MM.1S (cell line): ENCODE measurements around the gene SEMA3D.

ENCODE experiments used
- CTCF ChIP-seq: fragments of 300-600 bp; sonication (generic); IDR thresholded peaks from 2 replicates; pipeline ENCODE4 v1.5.1; 2016; ENCODE audit warnings: antibody characterized with exemption, low read length, mixed read lengths
- EZH2 ChIP-seq: fragments of 300-600 bp; sonication (generic); optimal IDR thresholded peaks from 2 replicates; pipeline ENCODE3; 2017; ENCODE audit warnings: low read depth, mild to moderate bottlenecking, antibody characterized with exemption, low read length, mixed read lengths
- EZH2phosphoT487 ChIP-seq: fragments of 300-600 bp; sonication (generic); IDR thresholded peaks from 2 replicates; pipeline ENCODE4 v1.6.1; 2018; ENCODE audit warnings: antibody characterized with exemption, low read length

GRCh38 chr7:85030893-85031292 is 156.0 kb downstream of the SEMA3D start:
- TF ChIP-seq CTCF (peak; percentile 60), EZH2phosphoT487 (no peak), EZH2 (no peak)
